Right atrium auricular region (tissue), 2 donors: ENCODE results near the gene STOM. TPM values are rescaled to one million over a fixed set of nuclear protein-coding genes. Genes with fewer than 3 reads are reported as not detected.

Source experiments
- DNase-seq: peaks from one replicate; pipeline ENCODE4 v3.0.0-alpha.2; 2019; ENCODE audit warnings: low spot score
- H3K27ac ChIP-seq, 2 donors: fragments of 200-600 bp; sonication (generic); 1 replicate in 1 of 2; 2 replicates in 1 of 2; pipeline ENCODE4 v1.5.1; 2016 to 2019
- H3K27me3 ChIP-seq, 2 donors: fragments of 200-600 bp; sonication (generic); one replicate each; pipeline versions ENCODE4 v1.5.1 to v1.6.0; 2017 to 2019
- H3K36me3 ChIP-seq: fragments of 200-600 bp; sonication (generic); one replicate; pipeline ENCODE4 v1.5.1; 2016
- H3K4me1 ChIP-seq, 2 donors: fragments of 200-600 bp; sonication (generic); one replicate each; pipeline versions ENCODE4 v1.5.1 to v1.6.0; 2017 to 2019
- H3K4me3 ChIP-seq, 2 donors: fragments of 200-600 bp; sonication (generic); 1 replicate in 1 of 2; 2 replicates in 1 of 2; pipeline ENCODE4 v1.5.1; 2017 to 2019; ENCODE audit warnings: mild to moderate bottlenecking in 1 of 2, moderate library complexity in 1 of 2
- H3K9me3 ChIP-seq, 2 donors: fragments of 200-600 bp; sonication (generic); one replicate each; pipeline ENCODE4 v1.5.1; 2019
- CTCF ChIP-seq, 2 donors: fragments of 200-600 bp; sonication (generic); IDR thresholded peaks; one replicate each; pipeline ENCODE4 v1.5.1; 2019; ENCODE audit warnings: antibody characterized with exemption in 2 of 2
- total RNA-seq, 2 donors: library from RNA; depleted of rRNA; stranded (reverse); fragments of >200 nt; gene quantifications; one replicate each; pipeline ENCODE4 v1.1.0, GENCODE V29; 2016

Gene STOM
- total RNA-seq, 2 donors from 2014 or later: 152 to 173 TPM

GRCh38 chr9:121304707-121305106 lies 65.3 kb downstream of the STOM start:
- no peak for DNase-seq
- Histone ChIP-seq H3K36me3 (peaks cover 78% of the 10 kb centered on the region), H3K27ac (peak overlapping the region; percentile 87 to 97), H3K4me1 (peaks cover 0 to 60% of the 10 kb centered on the region in 2 donors), H3K4me3 (peak overlapping the region; percentile 56 to 63), H3K9me3 (no peaks in the 10 kb centered on the region), H3K27me3 (no peaks in the 10 kb centered on the region)
- TF ChIP-seq CTCF (IDR thresholded peaks at IDR 0.05): no peak

GRCh38 chr9:121303456-121304451 lies 66.3 kb downstream of the STOM start:
- peak overlapping the region; percentile 56 to 63 for H3K4me3 ChIP-seq
- no peak for TF ChIP-seq CTCF (IDR thresholded peaks at IDR 0.05)
- H3K9me3 ChIP-seq: no peaks in the 10 kb centered on the region
- DNase-seq: no peak
- peak overlapping the region; percentile 87 to 97 for H3K27ac ChIP-seq
- no peaks in the 10 kb centered on the region for H3K27me3 ChIP-seq
- H3K4me1 ChIP-seq: peaks cover 0 to 61% of the 10 kb centered on the region in 2 donors
- H3K36me3 ChIP-seq: peaks cover 71% of the 10 kb centered on the region

DNA sequence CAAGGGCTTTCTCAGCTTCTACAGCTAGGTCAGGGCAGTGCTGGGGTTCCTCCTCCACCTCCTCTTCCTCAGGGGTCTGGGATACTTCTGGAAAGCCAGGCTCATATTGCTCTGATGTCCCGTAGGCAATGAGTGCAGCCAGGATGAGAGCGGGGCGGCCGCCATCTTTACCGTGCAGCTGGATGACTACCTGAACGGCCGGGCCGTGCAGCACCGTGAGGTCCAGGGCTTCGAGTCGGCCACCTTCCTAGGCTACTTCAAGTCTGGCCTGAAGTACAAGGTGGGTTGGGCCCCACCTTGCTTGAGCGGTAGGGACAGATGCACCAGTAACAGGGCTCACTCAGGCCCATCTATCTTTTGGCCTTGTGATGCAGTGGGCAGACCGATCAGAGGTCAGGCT lies 67.3 kb downstream of the STOM start:
- H3K27ac ChIP-seq: peak overlapping the region; percentile 87 to 97
- H3K36me3 ChIP-seq: peaks cover 61% of the 10 kb centered on the region
- H3K4me1 ChIP-seq: peaks cover 0 to 66% of the 10 kb centered on the region in 2 donors
- no peaks in the 10 kb centered on the region for H3K27me3 ChIP-seq
- DNase-seq: no peak
- no peaks in the 10 kb centered on the region for H3K9me3 ChIP-seq
- H3K4me3 ChIP-seq: peak overlapping the region; percentile 56 to 63
- no peak for TF ChIP-seq CTCF (IDR thresholded peaks at IDR 0.05)

GRCh38 chr9:121302341-121302740 lies 67.7 kb downstream of the STOM start:
- no peak for TF ChIP-seq CTCF (IDR thresholded peaks at IDR 0.05)
- Histone ChIP-seq H3K4me3 (peak overlapping the region; percentile 56 to 63), H3K36me3 (peaks cover 57% of the 10 kb centered on the region), H3K4me1 (peaks cover 0 to 70% of the 10 kb centered on the region in 2 donors), H3K9me3 (no peaks in the 10 kb centered on the region), H3K27me3 (no peaks in the 10 kb centered on the region), H3K27ac (peak overlapping the region; percentile 87 to 97)
- DNase-seq: no peak

- Histone ChIP-seq H3K4me3 (peak overlapping the region; percentile 56 to 63), H3K27me3 (no peaks in the 10 kb centered on the region), H3K4me1 (peaks cover 0 to 75% of the 10 kb centered on the region in 2 donors), H3K27ac (peak overlapping the region; percentile 87 to 97), H3K9me3 (no peaks in the 10 kb centered on the region), H3K36me3 (peaks cover 52% of the 10 kb centered on the region)
- no peak for DNase-seq
- no peak for TF ChIP-seq CTCF (IDR thresholded peaks at IDR 0.05)
Measured at GRCh38 chr9:121301881-121302286, 68.2 kb downstream of the STOM start.
